ENCODE results near the gene MCC.

MCC gene

GRCh38 chr5:113520899-113521298 lies 32.6 kb upstream of the MCC start:
- ATAC-seq: no peak
- TF ChIP-seq ZNF8 (CRISPR knock-in tag; IDR thresholded peaks at IDR 0.05): peak; percentile 79
- TF ChIP-seq BACH2 (CRISPR knock-in tag; IDR thresholded peaks at IDR 0.05; ENCODE audit: borderline replicate concordance): no peak

GRCh38 chr5:113520429-113520828 lies 32.2 kb upstream of the MCC start:
- TF ChIP-seq GLIS3 (CRISPR knock-in tag; IDR thresholded peaks at IDR 0.05) (no peak), ISL1 (CRISPR knock-in tag; IDR thresholded peaks at IDR 0.05) (no peak), ZNF565 (CRISPR knock-in tag; conservative IDR thresholded peaks at IDR 0.05; ENCODE audit: low read depth) (no peak), TSHZ2 (CRISPR knock-in tag; IDR thresholded peaks at IDR 0.05) (no peak), CREB5 (CRISPR knock-in tag; IDR thresholded peaks at IDR 0.05; ENCODE audit: low read depth) (no peak), ZNF70 (CRISPR knock-in tag; IDR thresholded peaks at IDR 0.05) (no peak), PATZ1 (CRISPR knock-in tag; IDR thresholded peaks at IDR 0.05; ENCODE audit: borderline replicate concordance) (no peak), ARNTL (CRISPR knock-in tag; IDR thresholded peaks at IDR 0.05; ENCODE audit: borderline replicate concordance, low read depth) (no peak), POU6F1 (CRISPR knock-in tag; IDR thresholded peaks at IDR 0.05; ENCODE audit: borderline replicate concordance, low read depth) (no peak), ZFP3 (CRISPR knock-in tag; IDR thresholded peaks at IDR 0.05) (no peak), TCF4 (CRISPR knock-in tag; IDR thresholded peaks at IDR 0.05; ENCODE audit: borderline replicate concordance) (no peak), BACH2 (CRISPR knock-in tag; IDR thresholded peaks at IDR 0.05; ENCODE audit: borderline replicate concordance) (no peak), PPARA (CRISPR knock-in tag; IDR thresholded peaks at IDR 0.05; ENCODE audit: borderline replicate concordance) (no peak), OSR1 (CRISPR knock-in tag; IDR thresholded peaks at IDR 0.05) (no peak)
- ATAC-seq: no peak

GRCh38 chr5:113519412-113519811 lies 31.2 kb upstream of the MCC start:
- no peak for TF ChIP-seq SNAI2 (CRISPR knock-in tag; IDR thresholded peaks at IDR 0.05)
- TF ChIP-seq PATZ1 (CRISPR knock-in tag; IDR thresholded peaks at IDR 0.05; ENCODE audit: borderline replicate concordance): no peak
- TF ChIP-seq TSHZ2 (CRISPR knock-in tag; IDR thresholded peaks at IDR 0.05): no peak
- TF ChIP-seq RARB (CRISPR knock-in tag; IDR thresholded peaks at IDR 0.05): no peak
- TF ChIP-seq BACH2 (CRISPR knock-in tag; IDR thresholded peaks at IDR 0.05; ENCODE audit: borderline replicate concordance): no peak
- no peak for TF ChIP-seq ESRRG (CRISPR knock-in tag; IDR thresholded peaks at IDR 0.05)
- TF ChIP-seq ZFP30 (CRISPR knock-in tag; IDR thresholded peaks at IDR 0.05): no peak
- no peak for TF ChIP-seq CSDC2 (CRISPR knock-in tag; IDR thresholded peaks at IDR 0.05)
- TF ChIP-seq ZNF70 (CRISPR knock-in tag; IDR thresholded peaks at IDR 0.05): no peak
- TF ChIP-seq ISL1 (CRISPR knock-in tag; IDR thresholded peaks at IDR 0.05): no peak
- no peak for TF ChIP-seq ZNF565 (CRISPR knock-in tag; conservative IDR thresholded peaks at IDR 0.05; ENCODE audit: low read depth)
- TF ChIP-seq POU6F1 (CRISPR knock-in tag; IDR thresholded peaks at IDR 0.05; ENCODE audit: borderline replicate concordance, low read depth): no peak
- TF ChIP-seq ARNTL (CRISPR knock-in tag; IDR thresholded peaks at IDR 0.05; ENCODE audit: borderline replicate concordance, low read depth): no peak
- TF ChIP-seq TCF4 (CRISPR knock-in tag; IDR thresholded peaks at IDR 0.05; ENCODE audit: borderline replicate concordance): no peak
- TF ChIP-seq GLIS3 (CRISPR knock-in tag; IDR thresholded peaks at IDR 0.05): no peak
- no peak for TF ChIP-seq ZC3H10 (CRISPR knock-in tag; IDR thresholded peaks at IDR 0.05)
- no peak for ATAC-seq
